Upper lobe of left lung (tissue), 4 donors: Measurements from ENCODE around the gene SPACA4.

ENCODE experiments used
- EP300 ChIP-seq, 4 donors: sonication (generic); formaldehyde crosslinking; IDR thresholded peaks; one replicate each; pipeline ENCODE4 v1.5.1; 2017; ENCODE audit warnings: antibody characterized with exemption in 4 of 4, control low read depth in 2 of 4
- POLR2A ChIP-seq, 4 donors: fragments of 450-650 bp; IDR thresholded peaks; one replicate each; pipeline ENCODE4 v1.5.1; 2016 to 2017; ENCODE audit warnings: antibody characterized with exemption in 4 of 4, mild to moderate bottlenecking in 2 of 4
- TF ChIP-seq, protein P1 (sequence below), 6 experiments: fragments of 450-650 bp in 4 of 6; fragments of 200-600 bp in 2 of 6; sonication (generic) in 2 of 6; IDR thresholded peaks; one replicate each; pipeline ENCODE4 v1.5.1; 2016 to 2019; ENCODE audit warnings: antibody characterized with exemption in 6 of 6

DNA sequence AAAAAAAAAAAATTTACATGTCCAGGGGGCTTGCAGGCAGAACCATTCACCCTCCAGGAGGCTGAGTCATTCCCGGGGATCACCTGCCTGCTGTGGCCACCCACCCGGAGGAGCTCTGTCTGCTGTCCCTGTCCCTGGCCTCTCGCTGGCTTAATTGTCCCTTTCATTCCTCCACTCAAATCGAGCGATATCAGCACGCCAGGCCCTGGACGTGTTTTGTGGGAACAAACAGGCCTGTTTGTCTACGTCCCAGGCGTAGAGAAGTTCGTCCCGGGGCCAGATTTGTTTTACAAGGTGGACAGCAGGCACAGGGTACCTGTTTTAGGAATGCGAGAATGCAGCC, 33.4 kb upstream of the SPACA4 start:
- TF ChIP-seq POLR2A (IDR thresholded peaks at IDR 0.05) (no peak), EP300 (IDR thresholded peaks at IDR 0.05) (no peak)
- TF ChIP-seq, protein P1, sequence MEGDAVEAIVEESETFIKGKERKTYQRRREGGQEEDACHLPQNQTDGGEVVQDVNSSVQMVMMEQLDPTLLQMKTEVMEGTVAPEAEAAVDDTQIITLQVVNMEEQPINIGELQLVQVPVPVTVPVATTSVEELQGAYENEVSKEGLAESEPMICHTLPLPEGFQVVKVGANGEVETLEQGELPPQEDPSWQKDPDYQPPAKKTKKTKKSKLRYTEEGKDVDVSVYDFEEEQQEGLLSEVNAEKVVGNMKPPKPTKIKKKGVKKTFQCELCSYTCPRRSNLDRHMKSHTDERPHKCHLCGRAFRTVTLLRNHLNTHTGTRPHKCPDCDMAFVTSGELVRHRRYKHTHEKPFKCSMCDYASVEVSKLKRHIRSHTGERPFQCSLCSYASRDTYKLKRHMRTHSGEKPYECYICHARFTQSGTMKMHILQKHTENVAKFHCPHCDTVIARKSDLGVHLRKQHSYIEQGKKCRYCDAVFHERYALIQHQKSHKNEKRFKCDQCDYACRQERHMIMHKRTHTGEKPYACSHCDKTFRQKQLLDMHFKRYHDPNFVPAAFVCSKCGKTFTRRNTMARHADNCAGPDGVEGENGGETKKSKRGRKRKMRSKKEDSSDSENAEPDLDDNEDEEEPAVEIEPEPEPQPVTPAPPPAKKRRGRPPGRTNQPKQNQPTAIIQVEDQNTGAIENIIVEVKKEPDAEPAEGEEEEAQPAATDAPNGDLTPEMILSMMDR (IDR thresholded peaks at IDR 0.05) = no peak
